ENCODE results near the gene RALY. TPM values are rescaled to one million over a fixed set of nuclear protein-coding genes. Genes with fewer than 3 reads are reported as not detected.
A peak's percentile ranks its signal among the peaks of the same experiment; 100 is the strongest.

Gene RALY
- total RNA-seq, 1 donor from 2014 or later = 110 TPM

DNA sequence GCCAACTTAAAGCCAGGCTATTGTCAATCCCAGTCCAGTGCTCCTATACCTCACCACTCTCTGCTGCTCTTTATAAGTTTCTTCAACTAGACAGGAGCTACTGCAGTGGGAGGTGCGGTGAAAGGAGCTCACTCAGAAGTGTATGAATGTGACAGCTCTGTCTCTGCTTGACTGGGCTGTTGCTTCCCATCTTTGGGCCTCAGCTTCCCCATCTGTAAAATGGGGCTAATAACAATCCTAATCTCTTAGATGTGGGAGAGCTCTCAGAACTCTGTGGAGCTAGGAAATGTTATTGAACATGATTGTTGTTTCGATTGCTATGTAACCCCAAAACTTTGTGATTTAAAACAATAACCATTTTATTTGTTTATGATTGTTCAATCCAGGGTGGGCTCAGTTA is 8.4 kb upstream of the RALY start:
- DNase-seq (ENCODE audit: low spot score) = no peak
- intact Hi-C loops (cut with DNase I) = no loop called here

DNA sequence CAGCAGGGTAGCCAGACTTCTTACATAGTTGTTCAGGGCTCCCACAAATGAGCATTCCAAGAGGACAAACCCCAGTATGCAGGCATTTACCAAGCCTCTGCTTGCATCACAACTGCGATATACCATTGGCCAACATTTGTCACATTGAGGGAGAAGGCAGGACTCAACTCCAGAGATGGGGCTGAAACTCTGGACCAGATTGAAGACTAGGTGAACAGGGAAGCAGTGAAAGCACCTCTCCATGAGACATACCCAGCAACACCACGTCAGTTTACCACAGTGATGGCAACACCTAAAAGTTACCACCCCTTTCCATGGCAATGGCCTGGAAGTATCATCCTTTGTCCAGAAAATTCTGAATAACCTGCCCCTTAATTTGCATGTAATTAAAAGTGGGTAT is 7.9 kb upstream of the RALY start:
- DNase-seq (ENCODE audit: low spot score) = no peak
- intact Hi-C loops (cut with DNase I) = no loop called here

DNA sequence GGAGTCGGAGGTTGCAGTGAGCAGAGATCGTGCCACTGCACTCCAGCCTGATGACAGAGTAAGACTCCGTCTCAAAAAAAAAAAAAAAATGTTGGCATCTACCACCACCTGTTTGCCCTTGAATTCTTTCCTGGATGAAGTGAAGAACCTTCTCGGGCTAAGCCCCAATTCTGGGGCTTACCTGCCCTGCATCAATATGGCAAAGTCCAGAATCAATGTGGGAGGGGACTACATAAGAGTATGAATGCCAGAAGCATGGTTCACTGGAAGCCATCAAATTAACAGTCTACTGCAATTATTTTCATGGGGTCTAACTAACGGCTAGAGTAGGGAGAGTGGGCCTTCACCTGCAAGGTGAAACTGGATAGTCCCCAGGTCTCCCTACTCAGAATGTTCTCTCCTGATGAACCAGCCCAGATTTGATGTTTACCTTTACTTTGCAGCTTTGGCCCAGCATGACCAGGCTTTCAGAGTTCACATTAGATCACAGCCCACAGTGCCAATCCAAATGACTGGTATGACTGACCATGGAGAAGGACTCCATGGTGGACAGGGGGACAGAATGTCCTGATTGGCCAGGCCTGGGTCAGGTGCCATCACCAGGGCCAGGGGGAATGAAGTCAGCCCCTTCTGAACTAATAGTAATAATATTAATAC is 7.0 kb upstream of the RALY start:
- DNase-seq (ENCODE audit: low spot score) = no peak
- intact Hi-C loops (cut with DNase I) = no loop called here

DNA sequence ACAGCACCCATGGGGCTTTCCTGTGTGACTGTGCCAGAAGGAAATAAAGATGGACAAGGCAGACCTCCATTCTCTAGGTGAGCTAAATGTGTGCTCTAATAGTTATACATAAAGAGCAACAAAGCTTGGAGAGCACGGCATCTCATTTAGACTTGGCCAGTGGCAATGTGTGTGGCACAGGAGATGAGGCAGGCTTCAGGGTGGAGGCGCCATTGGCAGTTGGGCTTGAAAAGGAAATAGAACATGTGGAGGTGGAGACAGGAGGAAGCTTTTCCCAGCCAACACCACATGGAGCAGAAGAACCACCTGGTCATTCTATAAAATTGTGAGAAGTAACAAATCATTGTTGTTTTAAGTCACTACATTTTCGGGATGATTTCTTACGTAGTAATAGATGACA is 3.6 kb upstream of the RALY start:
- intact Hi-C loops (cut with DNase I) = loop anchor here (5.0 to 10.0 kb wide), 2 partner anchors 178 to 305 kb away; partner anchors contain the start of genes CHMP4B and E2F1
- no peak for DNase-seq (ENCODE audit: low spot score)

DNA sequence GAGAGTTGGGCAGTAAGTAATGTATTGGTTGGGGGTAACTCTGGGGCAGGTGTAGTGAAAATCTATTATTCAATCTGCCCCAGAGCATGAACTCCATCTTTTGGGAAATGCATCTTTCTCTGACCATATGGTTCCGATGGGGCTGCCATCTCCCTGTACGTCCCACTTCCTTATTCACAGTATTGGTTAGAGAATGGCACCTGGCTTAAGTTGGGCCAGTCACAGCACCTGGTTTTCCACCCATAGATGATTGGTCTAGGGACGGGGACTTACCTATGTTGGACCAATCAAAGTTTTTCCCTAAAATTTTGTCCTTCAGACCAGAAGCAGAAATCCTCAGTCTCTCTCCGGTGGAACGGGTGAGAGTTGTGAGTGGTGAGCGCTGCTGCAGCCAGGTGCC is 2.2 kb upstream of the RALY start:
- no peak for DNase-seq (ENCODE audit: low spot score)
- intact Hi-C loops (cut with DNase I) = loop anchor here (5.0 to 10.0 kb wide), 2 partner anchors 179 to 307 kb away; partner anchors contain the start of genes CHMP4B and E2F1

DNA sequence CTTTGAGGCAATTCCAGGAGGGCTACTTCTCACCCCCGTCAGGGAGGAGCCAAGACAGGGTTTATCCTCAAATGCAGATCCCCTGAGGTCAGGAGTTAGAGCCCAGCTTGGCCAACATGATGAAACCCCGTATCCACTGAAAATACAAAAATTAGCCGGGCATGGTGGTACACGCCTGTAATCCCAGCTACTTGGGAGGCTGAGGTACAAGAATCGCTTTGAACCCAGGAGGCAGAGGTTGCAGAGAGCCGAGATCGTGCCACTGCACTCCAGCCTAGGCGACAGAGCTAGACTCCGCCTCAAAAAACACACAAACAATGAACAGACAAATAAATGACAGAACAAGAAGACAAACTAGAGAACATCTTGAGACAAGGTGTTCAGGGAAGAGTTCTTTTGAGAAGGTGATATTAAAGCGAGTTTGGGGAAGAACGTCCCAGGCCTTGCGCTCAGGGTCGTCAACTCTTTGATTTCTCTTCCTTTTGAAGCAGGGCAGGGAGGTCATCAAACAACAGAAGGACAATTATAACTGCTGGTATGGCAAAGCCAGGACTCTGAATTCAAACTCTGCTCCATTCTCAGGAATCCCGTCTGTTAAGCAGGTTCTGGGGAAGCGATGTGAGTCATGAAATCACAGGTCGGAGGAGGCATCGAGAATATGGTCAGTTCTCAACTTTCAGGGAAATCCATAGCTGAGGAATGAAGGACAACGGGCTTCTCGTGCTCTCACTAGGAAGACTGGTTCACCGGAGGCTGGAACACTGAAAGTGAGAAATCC is 1.4 kb upstream of the RALY start:
- intact Hi-C loops (cut with DNase I) = loop anchor here (5.0 to 10.0 kb wide), 2 partner anchors 180 to 308 kb away; partner anchors contain the start of genes CHMP4B and E2F1
- DNase-seq (ENCODE audit: low spot score) = no peak

DNA sequence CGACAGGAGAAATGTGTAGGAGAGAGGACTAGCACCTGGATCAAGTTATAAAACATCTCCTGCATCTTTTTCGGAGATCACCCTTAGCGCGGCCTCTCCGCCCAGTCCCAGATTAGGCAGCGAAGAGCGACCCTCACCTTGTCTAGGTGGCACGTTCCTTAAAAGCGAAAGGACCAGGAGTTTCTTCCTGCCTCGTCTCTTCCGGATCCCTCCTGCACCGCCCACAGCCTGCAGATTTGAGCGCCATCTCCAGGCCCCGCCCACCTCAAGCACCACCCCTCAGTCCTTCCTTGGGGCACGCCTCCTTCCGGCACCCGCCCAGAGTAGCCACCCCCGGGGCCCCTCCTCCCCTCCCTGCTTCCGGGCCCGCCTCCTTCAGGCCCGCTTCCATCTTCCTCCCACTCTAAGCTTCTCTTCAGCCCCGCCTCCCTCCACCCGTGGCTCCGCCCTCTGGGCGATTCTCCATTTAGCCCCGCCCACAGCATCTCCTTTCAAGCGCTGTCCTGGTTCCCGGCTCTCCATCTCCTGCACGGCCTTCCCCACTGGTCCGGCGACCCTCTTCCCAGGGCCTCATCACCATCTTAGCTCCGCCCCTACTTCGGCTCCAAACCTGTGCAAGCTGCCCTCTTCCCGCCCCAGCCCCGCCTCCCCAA is 662 bp upstream of the RALY start:
- intact Hi-C loops (cut with DNase I) = loop anchor here (1.0 to 10.0 kb wide), 3 partner anchors 119 to 308 kb away; partner anchors contain the start of genes CHMP4B, E2F1 and EIF2S2
- DNase-seq (ENCODE audit: low spot score) = peak; percentile 100

DNA sequence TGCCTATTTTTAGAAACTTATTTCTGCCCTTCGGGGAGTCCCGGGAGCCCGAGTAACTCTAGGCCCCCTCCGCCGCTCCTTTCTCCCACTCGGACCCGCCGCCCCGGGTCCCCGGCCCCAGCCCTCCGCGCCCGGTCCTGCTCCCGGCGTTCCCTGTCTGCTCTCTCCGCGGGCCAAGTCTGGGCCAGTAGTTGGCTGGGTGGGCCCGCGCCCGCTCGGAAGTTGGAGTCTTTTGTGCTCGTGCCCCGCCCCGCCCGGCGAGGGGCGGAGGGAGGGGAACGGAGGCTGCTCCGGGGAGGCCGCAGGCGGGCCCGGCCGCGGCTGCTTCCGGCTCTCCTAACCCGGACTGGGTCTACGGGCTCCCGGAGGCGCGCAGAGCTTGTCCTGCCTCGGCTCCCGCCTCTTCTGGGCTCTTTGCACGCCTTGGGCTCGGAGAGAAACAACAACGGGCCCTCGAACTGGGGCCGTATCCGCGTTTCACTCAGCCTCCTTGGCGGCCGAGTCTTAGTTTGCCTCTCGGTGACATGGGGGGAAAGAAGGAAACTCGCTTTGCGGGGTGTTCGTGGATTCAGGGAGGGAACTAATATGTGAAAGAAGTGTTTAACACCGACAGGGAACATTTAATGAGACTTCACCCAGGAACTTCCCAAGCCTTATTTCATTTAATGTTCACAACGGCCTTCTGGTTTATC is 657 bp downstream of the RALY start:
- DNase-seq (ENCODE audit: low spot score) = peak; percentile 93

DNA sequence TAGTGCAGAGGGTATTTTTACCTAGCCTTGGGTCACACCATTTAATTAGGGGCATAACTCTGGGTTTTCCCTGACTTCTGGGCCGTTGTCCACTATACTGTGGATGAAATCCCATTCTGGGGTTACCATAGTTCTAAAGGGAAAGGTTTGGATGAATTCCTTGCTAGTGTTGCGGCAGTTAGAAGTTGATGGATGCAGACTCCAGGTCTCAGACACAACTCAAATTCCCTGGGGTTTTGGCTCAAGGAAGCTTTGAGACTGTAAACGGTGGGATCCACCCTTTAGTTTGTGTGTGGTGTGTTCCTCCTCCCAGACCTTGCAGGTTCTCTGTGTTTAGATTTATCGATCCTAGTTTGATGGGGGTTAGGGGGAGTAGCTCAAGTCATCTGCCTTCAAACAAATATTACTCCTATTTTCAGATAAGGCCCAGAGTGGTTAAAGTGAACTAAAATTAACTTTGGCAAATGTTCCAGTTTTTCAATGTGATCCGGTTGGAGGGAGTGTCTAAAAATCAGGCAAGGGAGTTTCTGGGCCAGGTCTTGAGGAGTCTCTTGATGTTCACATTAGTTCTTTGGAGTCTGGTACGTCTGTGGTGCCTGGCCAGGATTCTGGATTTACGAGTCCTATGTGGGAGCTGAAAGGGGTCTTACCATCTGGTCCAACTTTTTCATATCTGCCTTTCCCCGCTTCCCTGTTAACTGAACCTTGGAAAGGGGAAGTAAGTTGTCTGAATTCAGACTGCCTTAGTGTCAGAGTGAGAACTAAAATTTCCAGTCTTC is 1.5 kb downstream of the RALY start:
- DNase-seq (ENCODE audit: low spot score) = no peak
- intact Hi-C loops (cut with DNase I) = loop anchor here (2.0 to 10.0 kb wide), 3 partner anchors 48 to 310 kb away; partner anchors contain the start of gene E2F1

More for the DNA sequence above, 657 bp downstream of the RALY start:
- intact Hi-C loops (cut with DNase I) = loop anchor here (2.0 to 10.0 kb wide), 3 partner anchors 48 to 310 kb away; partner anchors contain the start of genes CHMP4B and E2F1

DNA sequence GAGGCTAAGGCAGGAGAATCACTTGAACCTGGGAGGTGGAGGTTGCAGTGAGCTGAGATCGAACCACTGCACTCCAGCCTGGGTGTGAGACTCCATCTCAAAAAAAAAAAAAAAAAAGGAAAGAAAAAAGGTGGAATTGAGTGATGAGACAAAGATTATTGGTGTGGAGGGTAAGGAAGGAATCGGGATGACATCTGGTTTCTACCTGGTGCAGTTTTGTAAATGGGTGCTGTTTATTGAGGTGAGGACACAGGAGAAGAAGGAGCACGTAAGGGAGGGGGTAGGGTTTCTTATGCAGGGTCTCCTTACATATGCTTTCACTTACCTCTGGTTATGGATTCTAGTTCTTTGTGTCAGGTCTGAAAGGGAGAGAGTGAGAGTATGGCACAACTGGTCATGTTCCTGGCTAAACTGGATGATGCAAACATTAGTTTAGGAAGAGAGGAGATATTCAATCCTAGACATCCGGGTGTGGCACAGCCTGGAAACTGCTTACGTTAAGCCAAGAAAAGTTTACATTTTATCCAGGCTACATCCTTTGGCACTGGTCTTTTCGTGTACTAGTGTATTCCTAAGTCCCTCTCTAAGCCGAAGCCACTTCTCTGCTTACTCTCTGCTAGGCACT is 5.4 kb downstream of the RALY start:
- intact Hi-C loops (cut with DNase I) = loop anchor here (5.0 to 10.0 kb wide), 2 partner anchors 68 to 314 kb away; partner anchors contain the start of gene E2F1
- DNase-seq (ENCODE audit: low spot score) = no peak

DNA sequence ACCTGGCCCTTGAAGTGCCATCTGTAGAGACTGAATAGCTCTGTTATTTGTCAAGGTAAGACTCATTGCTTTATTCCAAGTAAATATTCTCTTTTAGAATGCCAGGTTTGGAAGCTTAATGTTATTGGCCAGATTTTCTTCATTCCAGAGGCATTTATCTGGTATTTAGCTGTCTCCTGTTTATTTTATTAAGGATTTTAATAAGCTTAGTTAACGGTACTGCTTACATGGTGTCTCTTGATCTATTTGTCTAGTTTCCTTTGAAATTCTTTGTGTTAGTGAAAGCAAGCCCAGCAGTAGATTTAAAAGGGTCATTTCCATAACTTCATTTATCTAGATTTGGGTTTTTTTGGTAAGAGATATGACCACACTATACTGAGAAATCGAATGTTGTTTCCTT is 7.7 kb downstream of the RALY start:
- DNase-seq (ENCODE audit: low spot score) = no peak
- intact Hi-C loops (cut with DNase I) = no loop called here

DNA sequence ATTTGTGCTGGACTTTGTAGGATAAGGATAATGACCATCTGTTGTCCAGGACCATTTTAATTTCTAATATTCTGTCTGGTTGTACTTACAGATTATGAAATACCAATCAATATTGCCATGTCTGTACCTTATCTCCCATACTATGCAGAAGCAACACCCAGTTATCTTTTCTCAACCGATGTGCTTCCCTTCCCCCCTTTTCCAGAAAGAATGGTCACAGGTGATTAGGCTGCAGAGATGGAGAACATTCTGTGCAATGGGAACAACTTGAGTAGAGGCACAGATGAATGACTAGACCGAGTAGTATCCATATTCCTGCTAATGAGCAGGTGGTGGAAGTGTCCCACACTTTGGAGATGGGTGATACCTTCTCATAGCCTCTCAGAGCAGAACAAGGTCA is 10.5 kb downstream of the RALY start:
- intact Hi-C loops (cut with DNase I) = no loop called here
- DNase-seq (ENCODE audit: low spot score) = no peak

DNA sequence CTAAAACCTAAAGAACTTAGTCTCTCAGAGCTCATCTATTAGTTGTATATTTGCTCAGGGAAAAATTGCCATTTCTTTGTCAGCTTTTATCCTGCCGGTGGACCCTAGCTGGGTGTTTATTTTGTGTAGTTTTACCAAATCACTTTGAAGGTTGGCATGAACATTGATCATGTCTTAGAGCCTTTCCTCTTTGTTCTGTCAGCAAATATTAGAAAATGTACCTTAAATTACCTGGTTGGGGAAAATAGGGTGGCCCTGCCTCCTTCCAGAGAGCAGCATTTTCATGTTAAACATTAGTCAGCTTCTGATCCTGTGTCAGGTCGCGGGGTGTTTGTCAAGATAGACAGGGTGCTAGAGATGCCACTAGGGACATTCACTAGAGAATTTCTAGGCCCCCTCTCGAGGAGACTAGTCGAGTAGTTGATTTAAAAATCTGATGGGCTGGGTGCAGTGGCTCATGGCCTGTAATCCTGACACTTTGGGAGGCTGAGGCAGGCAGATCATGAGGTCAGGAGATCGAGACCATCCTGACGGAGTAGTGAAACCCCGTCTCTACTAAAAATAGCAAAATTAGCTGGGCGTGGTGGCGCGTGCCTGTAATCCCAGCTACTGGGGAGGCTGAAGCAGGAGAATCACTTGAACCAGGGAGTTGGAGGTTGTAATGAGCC is 11.2 kb downstream of the RALY start:
- intact Hi-C loops (cut with DNase I) = no loop called here
- DNase-seq (ENCODE audit: low spot score) = no peak

DNA sequence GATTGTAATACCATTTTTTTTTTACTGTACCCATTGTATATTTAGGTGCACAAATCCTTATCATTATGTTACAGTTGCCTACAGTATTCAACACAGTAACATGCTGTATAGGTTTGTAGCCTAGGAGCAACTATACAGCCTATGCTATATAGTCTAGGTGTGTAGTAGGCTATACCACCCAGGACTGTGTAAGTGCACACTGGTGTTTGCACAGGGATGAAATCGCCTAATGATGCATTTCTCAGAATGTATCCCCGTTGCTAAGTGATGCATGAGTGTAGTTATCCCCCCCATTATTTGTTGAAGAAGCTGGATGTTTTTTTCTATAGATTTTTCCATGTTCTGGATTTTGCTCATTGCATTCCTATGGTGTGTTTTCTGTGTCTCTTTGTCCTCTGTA is 12.9 kb downstream of the RALY start:
- intact Hi-C loops (cut with DNase I) = no loop called here
- no peak for DNase-seq (ENCODE audit: low spot score)

DNA sequence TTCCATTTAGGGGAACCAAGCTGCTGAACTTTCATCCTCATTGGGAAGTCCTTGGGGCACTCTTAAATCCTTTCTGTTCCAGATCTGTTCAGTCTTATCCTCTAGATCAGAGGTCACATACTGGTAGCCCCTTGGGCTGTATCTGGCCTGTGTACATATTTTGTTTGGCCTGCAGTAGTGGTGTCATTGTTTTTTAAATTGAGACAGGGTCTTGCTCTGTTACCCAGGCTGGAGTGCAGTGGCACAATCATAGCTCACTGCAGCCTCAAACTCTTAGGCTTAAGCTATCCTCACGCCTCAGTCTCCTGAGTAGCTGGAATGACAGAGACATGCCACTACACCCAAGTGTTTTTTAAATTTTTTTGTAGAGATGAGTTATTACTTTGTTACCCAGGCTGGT is 14.8 kb downstream of the RALY start:
- intact Hi-C loops (cut with DNase I) = no loop called here
- DNase-seq (ENCODE audit: low spot score) = no peak

DNA sequence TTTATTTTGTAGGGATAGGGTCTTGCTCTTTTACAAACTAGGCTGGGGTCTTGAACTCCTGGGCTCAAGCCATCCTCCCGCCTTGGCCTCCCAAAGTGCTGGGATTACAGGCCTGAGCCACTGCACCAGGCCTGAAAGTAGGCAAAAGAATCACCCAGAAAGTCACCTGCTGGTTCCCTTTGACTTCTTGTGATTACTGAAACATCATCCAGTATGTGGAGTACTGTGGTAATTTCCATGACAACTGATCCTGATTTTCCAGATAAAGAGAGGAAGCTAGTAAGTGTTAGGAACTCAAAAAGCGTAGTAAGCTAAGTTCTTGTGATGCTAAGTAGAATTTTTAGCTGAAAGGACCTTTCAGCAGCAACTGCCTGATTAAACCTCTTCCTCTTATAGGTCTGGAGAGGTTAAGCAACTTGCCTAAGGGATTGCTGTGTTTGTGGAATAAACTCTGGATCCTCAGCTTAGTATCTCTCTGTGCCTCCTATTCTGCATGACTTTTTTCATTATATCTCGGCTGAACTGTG is 16.8 kb downstream of the RALY start:
- intact Hi-C loops (cut with DNase I) = no loop called here
- DNase-seq (ENCODE audit: low spot score) = no peak

DNA sequence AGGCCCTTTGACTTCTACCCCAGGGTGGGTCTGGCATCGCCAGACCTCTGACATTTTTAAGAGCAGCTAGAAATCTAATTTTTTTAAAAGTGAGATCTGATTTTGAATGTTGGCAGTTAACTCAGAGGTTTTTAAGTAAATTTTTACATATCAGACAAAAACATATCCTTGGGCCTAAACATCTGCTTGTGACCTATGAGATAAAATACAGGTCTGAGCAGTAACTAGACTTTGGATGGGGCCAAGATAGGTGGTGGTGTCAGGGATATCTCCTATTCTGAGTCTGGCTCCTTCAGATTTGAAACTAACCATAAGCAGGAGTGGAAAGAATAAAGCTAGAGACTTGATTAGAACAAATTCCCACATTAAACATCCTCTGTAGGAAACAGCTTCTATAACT is 17.6 kb downstream of the RALY start:
- intact Hi-C loops (cut with DNase I) = no loop called here
- no peak for DNase-seq (ENCODE audit: low spot score)

DNA sequence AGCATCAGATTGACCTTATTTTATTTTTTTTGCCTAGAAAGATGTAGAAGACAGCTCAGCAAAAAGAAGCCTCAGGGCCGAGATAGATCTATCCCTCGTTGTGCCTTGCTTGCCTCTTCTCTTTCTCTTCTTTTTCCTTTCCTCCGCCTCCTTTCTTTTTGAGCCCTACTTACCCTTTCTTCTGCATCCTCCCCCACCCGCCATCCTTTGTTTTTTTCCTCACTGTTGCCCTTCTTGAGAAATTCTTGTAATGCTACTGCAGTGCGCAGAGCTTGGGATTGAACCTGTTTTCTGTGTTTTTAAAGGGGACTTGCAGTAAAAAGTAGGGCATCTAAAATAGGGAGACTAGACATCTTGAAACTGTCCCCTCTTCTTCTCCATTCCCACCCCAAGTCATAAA is 18.6 kb downstream of the RALY start:
- intact Hi-C loops (cut with DNase I) = no loop called here
- DNase-seq (ENCODE audit: low spot score) = no peak
